Type B pancreatic cell (in vitro differentiated cells): ENCODE data around the gene MTURN. TPM values are rescaled to one million over a fixed set of nuclear protein-coding genes. Genes with fewer than 3 reads are reported as not detected.

ENCODE experiments used
- DNase-seq: peaks from one replicate; pipeline ENCODE4 v3.0.0; 2021; ENCODE audit warnings: mixed read lengths; ENCODE audit not compliant: unreplicated experiment; ENCODE audit errors: extremely low spot score
- H3K27ac Mint-ChIP-seq: 2 replicates; pipeline ENCODE4 v1.8.0; 2021; ENCODE audit warnings: mild to moderate bottlenecking, mixed read lengths
- H3K27me3 Mint-ChIP-seq: 2 replicates; pipeline ENCODE4 v1.8.0; 2021; ENCODE audit warnings: mixed read lengths
- H3K36me3 Mint-ChIP-seq: 2 replicates; pipeline ENCODE4 v1.8.0; 2021; ENCODE audit warnings: mixed read lengths
- H3K4me1 Mint-ChIP-seq: one replicate; pipeline ENCODE4 v1.8.0; 2021; ENCODE audit warnings: mixed read lengths; ENCODE audit not compliant: unreplicated experiment
- H3K4me3 Mint-ChIP-seq: 2 replicates; pipeline ENCODE4 v1.8.0; 2021; ENCODE audit warnings: mild to moderate bottlenecking, mixed read lengths
- H3K9me3 Mint-ChIP-seq: 2 replicates; pipeline ENCODE4 v1.8.0; 2021; ENCODE audit warnings: mixed read lengths
- CTCF ChIP-seq: fragments of 200-600 bp; sonication (generic); conservative IDR thresholded peaks from 2 replicates; pipeline ENCODE4 v1.5.0; 2021; ENCODE audit warnings: antibody characterized with exemption, mild to moderate bottlenecking
- total RNA-seq: library from RNA; stranded (reverse); gene quantifications from 2 replicates; pipeline ENCODE4 v1.2.1, GENCODE V29; 2021; ENCODE audit warnings: low replicate concordance

MTURN gene
- total RNA-seq, 1 donor from 2014 or later: 23.3 TPM

GRCh38 chr7:30144657-30145306, 10.0 kb downstream of the MTURN start:
- H3K4me1 Mint-ChIP-seq: peaks cover 16% of the 10 kb centered on the region
- no peaks in the 10 kb centered on the region for H3K9me3 Mint-ChIP-seq
- H3K36me3 Mint-ChIP-seq: peaks cover 12% of the 10 kb centered on the region
- no peak for DNase-seq
- H3K4me3 Mint-ChIP-seq: no peak overlapping the region
- no peak overlapping the region for H3K27ac Mint-ChIP-seq
- no peaks in the 10 kb centered on the region for H3K27me3 Mint-ChIP-seq
- no peak for TF ChIP-seq CTCF

GRCh38 chr7:30145426-30145970, 10.7 kb downstream of the MTURN start:
- Mint-ChIP-seq H3K9me3 (no peaks in the 10 kb centered on the region), H3K4me1 (peaks cover 16% of the 10 kb centered on the region)

GRCh38 chr7:30146127-30146612, 11.4 kb downstream of the MTURN start:
- Mint-ChIP-seq H3K27me3 (no peaks in the 10 kb centered on the region), H3K4me3 (no peak overlapping the region), H3K9me3 (no peaks in the 10 kb centered on the region), H3K36me3 (peaks cover 17% of the 10 kb centered on the region), H3K4me1 (peaks cover 16% of the 10 kb centered on the region), H3K27ac (no peak overlapping the region)
- TF ChIP-seq CTCF: no peak
- DNase-seq: no peak

More at GRCh38 chr7:30145426-30145970, 10.7 kb downstream of the MTURN start:
- no peak for DNase-seq
- no peak for TF ChIP-seq CTCF
- H3K4me3 Mint-ChIP-seq: no peak overlapping the region
- no peak overlapping the region for H3K27ac Mint-ChIP-seq
- H3K36me3 Mint-ChIP-seq: peaks cover 17% of the 10 kb centered on the region
- H3K27me3 Mint-ChIP-seq: no peaks in the 10 kb centered on the region

- no peaks in the 10 kb centered on the region for H3K27me3 Mint-ChIP-seq
- DNase-seq: no peak
- H3K27ac Mint-ChIP-seq: no peak overlapping the region
- no peak for TF ChIP-seq CTCF
- H3K36me3 Mint-ChIP-seq: peaks cover 14% of the 10 kb centered on the region
- no peaks in the 10 kb centered on the region for H3K9me3 Mint-ChIP-seq
- H3K4me1 Mint-ChIP-seq: peaks cover 13% of the 10 kb centered on the region
- no peak overlapping the region for H3K4me3 Mint-ChIP-seq
Observed at GRCh38 chr7:30147223-30147622, 12.4 kb downstream of the MTURN start.

GRCh38 chr7:30147785-30148184, 13.0 kb downstream of the MTURN start:
- TF ChIP-seq CTCF: no peak
- Mint-ChIP-seq H3K4me1 (peaks cover 7% of the 10 kb centered on the region), H3K27ac (no peak overlapping the region), H3K4me3 (no peak overlapping the region), H3K9me3 (no peaks in the 10 kb centered on the region), H3K27me3 (no peaks in the 10 kb centered on the region), H3K36me3 (peaks cover 11% of the 10 kb centered on the region)
- no peak for DNase-seq
